Sigmoid colon (tissue), 7 donors: ENCODE results near the gene TXNRD2. TPM values are rescaled to one million over a fixed set of nuclear protein-coding genes. Genes with fewer than 3 reads are reported as not detected.
"Not testable (repeated sequence)": the region's sequence is repeated elsewhere in the genome, so short reads cannot be mapped to it uniquely, and the experiment has no call there.

Experiments
- DNase-seq: peaks from one replicate; pipeline ENCODE4 v3.0.0-alpha.2; 2019
- H3K27ac ChIP-seq, 4 donors: fragments of 200-600 bp; sonication (generic); one replicate each; pipeline ENCODE4 v1.5.1; 2016 to 2019; ENCODE audit warnings: mild to moderate bottlenecking in 1 of 4
- H3K27me3 ChIP-seq, 3 donors: fragments of 200-600 bp; sonication (generic); one replicate each; pipeline ENCODE4 v1.5.1; 2019; ENCODE audit warnings: mild to moderate bottlenecking in 1 of 3
- H3K36me3 ChIP-seq, 4 donors: fragments of 200-600 bp; sonication (generic); one replicate each; pipeline ENCODE4 v1.5.1; 2016 to 2019
- H3K4me1 ChIP-seq, 4 donors: fragments of 200-600 bp; sonication (generic); one replicate each; pipeline ENCODE4 v1.5.1; 2017 to 2019
- H3K4me3 ChIP-seq, 4 donors: fragments of 200-600 bp; sonication (generic); one replicate each; pipeline ENCODE4 v1.5.1; 2017 to 2019; ENCODE audit warnings: mild to moderate bottlenecking in 2 of 4, moderate library complexity in 1 of 4
- H3K9me3 ChIP-seq, 4 donors: fragments of 200-600 bp in 3 of 4; sonication (generic) in 3 of 4; one replicate each; pipeline versions ENCODE4 v1.5.1 to v1.6.1; 2013 to 2019
- CTCF ChIP-seq, 4 experiments: fragments of 450-650 bp in 3 of 4; fragments of 200-600 bp in 1 of 4; IDR thresholded peaks; one replicate each; pipeline ENCODE4 v1.5.1; 2016 to 2019; ENCODE audit warnings: antibody characterized with exemption in 4 of 4, mild to moderate bottlenecking in 3 of 4, moderate library complexity in 2 of 4
- EP300 ChIP-seq, 4 donors: sonication (generic); formaldehyde crosslinking; IDR thresholded peaks; one replicate each; pipeline ENCODE4 v1.6.1; 2017; ENCODE audit warnings: antibody characterized with exemption in 4 of 4
- POLR2A ChIP-seq, 2 donors: fragments of 450-650 bp; IDR thresholded peaks; one replicate each; pipeline ENCODE4 v1.6.1; 2016; ENCODE audit warnings: antibody characterized with exemption in 2 of 2, mild to moderate bottlenecking in 2 of 2, moderate library complexity in 2 of 2
- POLR2AphosphoS5 ChIP-seq, 4 donors: sonication (generic); formaldehyde crosslinking; IDR thresholded peaks; one replicate each; pipeline ENCODE4 v1.6.1; 2017; ENCODE audit warnings: antibody characterized with exemption in 4 of 4
- WGBS, 2 donors: extraction: QIAGEN DNeasy Blood & Tissue Kit; methylation state at CpG; one replicate each; pipeline ENCODE4 v1.1.7; 2013; 5-methylcytosine and 5-hydroxymethylcytosine counted together
- intact Hi-C: fragments of 100-400 bp; cut with DNase I; formaldehyde crosslinking; loops from one replicate; pipeline ENCODE4 v1.15.1; 2023
- polyA plus RNA-seq, 3 donors: library from polyadenylated mRNA; stranded (reverse); fragments of 200-250 nt; gene quantifications; one replicate each; pipeline ENCODE4 v1.2.3, GENCODE V29; 2013
- total RNA-seq, 4 donors: library from RNA; depleted of rRNA; stranded (reverse); fragments of >200 nt; gene quantifications; one replicate each; pipeline ENCODE4 v1.1.0, GENCODE V29; 2016
- donor health status: healthy with polysubstance abuse.
- donor health status: Bipolar disorder and iron deficiency.
- donor health status: healthy.

The TXNRD2 gene
- total and polyA plus RNA-seq, 7 donors, result 13.2 to 29.6 (median 18.3) TPM

GRCh38 chr22:19928207-19928606, 13.4 kb downstream of the TXNRD2 start:
- WGBS, 2 donors, result 82 to 93% methylated on average over 11 of the region's 11 CpGs
- intact Hi-C loops, result no loop called here

DNA sequence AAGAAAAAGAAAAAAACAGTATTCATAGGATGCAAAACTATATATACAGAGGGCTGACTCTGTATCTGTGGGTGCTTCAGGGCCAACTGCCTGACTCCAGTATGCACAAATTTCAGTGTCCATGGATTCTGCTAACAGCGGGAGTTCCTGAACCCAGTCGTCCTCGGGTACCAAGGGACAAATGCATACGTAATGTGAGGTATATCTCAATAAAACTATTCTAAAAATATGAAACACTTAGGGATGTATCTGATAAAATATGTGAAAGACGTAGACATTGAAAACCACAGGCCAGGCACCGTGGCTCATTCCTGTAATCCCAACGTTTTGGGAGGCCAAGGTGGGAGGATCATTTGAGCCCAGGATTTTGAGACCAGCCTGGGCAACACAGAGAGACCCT, 13.9 kb downstream of the TXNRD2 start:
- intact Hi-C loops, result no loop called here
- Histone ChIP-seq H3K27ac (no peak overlapping the region), H3K4me3 (no peak overlapping the region), H3K4me1 (no peaks in the 10 kb centered on the region), H3K36me3 (peaks cover 0 to 6% (median 0%) of the 10 kb centered on the region in 4 donors), H3K27me3 (no peaks in the 10 kb centered on the region), H3K9me3 (no peaks in the 10 kb centered on the region)
- 89 to 94% methylated on average over 7 of the region's 7 CpGs for WGBS, 2 donors
- TF ChIP-seq POLR2AphosphoS5 (IDR thresholded peaks at IDR 0.05) (no peak), CTCF (IDR thresholded peaks at IDR 0.05) (no peak), EP300 (IDR thresholded peaks at IDR 0.05) (no peak), POLR2A (IDR thresholded peaks at IDR 0.05) (no peak)
- DNase-seq, result no peak

More at GRCh38 chr22:19928207-19928606, 13.4 kb downstream of the TXNRD2 start:
- no peak overlapping the region for H3K4me3 ChIP-seq
- H3K9me3 ChIP-seq, result no peaks in the 10 kb centered on the region
- H3K36me3 ChIP-seq, result peaks cover 0 to 6% (median 0%) of the 10 kb centered on the region in 4 donors
- no peaks in the 10 kb centered on the region for H3K27me3 ChIP-seq
- H3K4me1 ChIP-seq, result no peaks in the 10 kb centered on the region
- TF ChIP-seq POLR2AphosphoS5 (IDR thresholded peaks at IDR 0.05) (no peak), CTCF (IDR thresholded peaks at IDR 0.05) (no peak), EP300 (IDR thresholded peaks at IDR 0.05) (no peak), POLR2A (IDR thresholded peaks at IDR 0.05) (no peak)
- no peak for DNase-seq
- H3K27ac ChIP-seq, result no peak overlapping the region

GRCh38 chr22:19926028-19926427, 15.6 kb downstream of the TXNRD2 start:
- H3K9me3 ChIP-seq, H3K4me1 ChIP-seq, H3K36me3 ChIP-seq, intact Hi-C loops, DNase-seq, H3K27ac ChIP-seq, H3K4me3 ChIP-seq, H3K27me3 ChIP-seq: not testable (repeated sequence)
- 89 to 97% methylated on average over 11 of the region's 11 CpGs for WGBS, 2 donors

DNA sequence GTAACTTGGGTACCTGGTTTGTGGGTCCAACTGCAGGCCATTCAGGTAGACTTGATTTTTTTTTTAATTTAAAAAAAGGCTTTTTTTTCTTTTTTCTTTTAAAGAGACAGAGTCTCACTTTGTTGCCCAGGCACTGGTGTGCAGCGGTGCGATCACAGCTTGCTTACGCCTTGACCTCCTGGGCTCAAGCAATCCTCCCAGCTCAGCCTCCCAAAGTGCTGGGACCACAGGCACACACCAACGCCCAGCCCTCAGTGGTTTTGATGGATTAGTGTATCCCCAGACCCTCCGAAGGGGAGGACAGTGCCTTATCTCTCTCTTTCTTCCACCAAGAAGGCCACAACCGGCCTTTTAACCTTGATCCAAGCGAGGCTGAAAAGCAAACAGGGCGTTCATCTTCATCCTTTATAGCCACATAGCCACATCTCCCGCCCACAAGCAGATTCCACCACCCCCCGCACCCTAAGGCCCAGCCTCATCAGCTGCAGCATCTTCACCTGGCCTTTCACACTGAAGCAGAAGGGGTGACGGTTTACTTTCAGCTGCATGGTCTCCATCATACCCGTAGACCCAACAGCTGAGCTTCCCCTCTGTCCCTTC, 17.6 kb downstream of the TXNRD2 start:
- H3K9me3 ChIP-seq, result no peaks in the 10 kb centered on the region
- peaks cover 0 to 2% (median 0%) of the 10 kb centered on the region in 4 donors for H3K36me3 ChIP-seq
- no peak for DNase-seq
- H3K27ac ChIP-seq, result no peak overlapping the region
- intact Hi-C loops, result no loop called here
- TF ChIP-seq POLR2AphosphoS5 (IDR thresholded peaks at IDR 0.05) (no peak), CTCF (IDR thresholded peaks at IDR 0.05) (no peak), EP300 (IDR thresholded peaks at IDR 0.05) (no peak), POLR2A (IDR thresholded peaks at IDR 0.05) (no peak)
- no peaks in the 10 kb centered on the region for H3K27me3 ChIP-seq
- H3K4me1 ChIP-seq, result no peaks in the 10 kb centered on the region
- H3K4me3 ChIP-seq, result no peak overlapping the region
- 88 to 92% methylated on average over 12 of the region's 12 CpGs for WGBS, 2 donors

DNA sequence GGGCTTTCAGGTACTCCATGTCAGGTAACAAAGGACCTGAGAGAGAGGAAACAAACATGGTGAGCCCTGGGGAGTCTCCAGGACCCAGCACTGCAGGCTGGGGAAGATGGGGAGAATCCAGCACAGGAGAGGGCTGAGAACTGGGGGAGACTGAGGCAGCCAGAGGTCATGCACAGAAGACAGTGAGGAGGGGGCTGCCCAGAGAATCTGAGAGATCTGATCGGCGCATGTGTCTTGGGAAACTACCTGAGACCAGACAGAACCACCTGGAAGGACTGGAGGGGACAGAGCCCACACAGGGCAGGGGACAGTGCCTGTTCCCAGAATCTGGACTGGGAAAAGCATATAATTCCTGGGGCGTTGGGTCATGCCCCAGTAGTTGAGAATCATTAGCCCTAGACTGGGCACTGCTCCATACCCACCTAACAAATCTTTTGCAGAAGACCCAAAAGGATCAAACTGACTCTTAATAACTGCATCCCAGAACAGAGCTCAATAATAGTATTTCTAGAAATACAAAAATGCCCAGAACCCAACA, 20.0 kb downstream of the TXNRD2 start:
- Histone ChIP-seq H3K4me3 (no peak overlapping the region), H3K27me3 (no peaks in the 10 kb centered on the region), H3K27ac (no peak overlapping the region), H3K36me3 (peaks cover 10 to 26% (median 18%) of the 10 kb centered on the region in 4 donors), H3K4me1 (no peaks in the 10 kb centered on the region), H3K9me3 (no peaks in the 10 kb centered on the region)
- TF ChIP-seq EP300 (IDR thresholded peaks at IDR 0.05) (no peak), POLR2A (IDR thresholded peaks at IDR 0.05) (no peak), CTCF (IDR thresholded peaks at IDR 0.05) (no peak), POLR2AphosphoS5 (IDR thresholded peaks at IDR 0.05) (no peak)
- intact Hi-C loops, result no loop called here
- 64 to 80% methylated on average over 3 of the region's 3 CpGs for WGBS, 2 donors
- DNase-seq, result no peak
